Activated naive CD4-positive, alpha-beta T cell treated with anti-CD3 and anti-CD28 coated beads, Interleukin-2, amount 50 U/mL, for 72 hours (primary cell): ENCODE data around the gene STXBP5L. TPM values are rescaled to one million over a fixed set of nuclear protein-coding genes. Genes with fewer than 3 reads are reported as not detected.
"Not testable (repeated sequence)": the region's sequence is repeated elsewhere in the genome, so short reads cannot be mapped to it uniquely, and the experiment has no call there.

Experiments
- ATAC-seq, 2 donors: fragments of 150-1000 bp; cut with Tn5 transposase; 2 replicates each; pipeline ENCODE4 v1.10.0; 2021; ENCODE audit warnings: mild to moderate bottlenecking in 2 of 2, moderate library complexity in 2 of 2
- DNase-seq, 2 donors: peaks; one replicate each; pipeline ENCODE4 v3.0.0; 2021 to 2022; ENCODE audit warnings: low spot score in 2 of 2
- H3K27ac Mint-ChIP-seq, 2 donors: one replicate each; pipeline ENCODE4 v1.8.0; 2022; ENCODE audit warnings: mild to moderate bottlenecking in 2 of 2, mixed read lengths in 2 of 2
- H3K36me3 Mint-ChIP-seq, 2 donors: one replicate each; pipeline ENCODE4 v1.8.0; 2022; ENCODE audit warnings: mixed read lengths in 2 of 2
- H3K9me3 Mint-ChIP-seq, 2 donors: one replicate each; pipeline ENCODE4 v1.8.0; 2022; ENCODE audit warnings: mixed read lengths in 2 of 2
- total RNA-seq, 2 donors: library from RNA; stranded (reverse); gene quantifications; one replicate each; pipeline ENCODE4 v1.2.3, GENCODE V29; 2022

STXBP5L gene
- total RNA-seq, 2 donors from 2014 or later = not detected

DNA sequence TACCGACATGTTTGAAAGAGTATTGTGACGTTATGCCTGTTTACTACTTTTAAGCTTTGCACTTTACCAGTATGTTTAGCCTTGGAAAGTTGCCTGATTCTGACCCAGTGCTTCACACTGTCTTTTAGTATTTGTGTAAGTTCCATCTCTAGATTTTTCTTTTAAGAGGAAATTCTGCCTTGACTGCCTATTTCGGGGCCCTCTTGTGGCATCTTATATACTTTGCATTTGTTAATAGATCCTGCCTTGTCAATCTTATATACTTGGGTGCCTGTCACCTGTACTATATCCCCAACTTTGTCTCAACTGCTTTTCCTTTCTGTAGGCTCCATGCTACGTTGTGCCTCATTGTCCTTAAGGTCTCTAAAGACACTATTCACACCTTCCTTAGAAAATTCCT, 244.6 kb downstream of the STXBP5L start:
- Mint-ChIP-seq H3K27ac (no peak overlapping the region), H3K36me3 (no peaks in the 10 kb centered on the region), H3K9me3 (peaks cover 0 to 8% of the 10 kb centered on the region in 2 donors)
- no peak for ATAC-seq
- no peak for DNase-seq

GRCh38 chr3:121153851-121154250, 245.8 kb downstream of the STXBP5L start:
- no peak for DNase-seq
- no peak for ATAC-seq
- Mint-ChIP-seq H3K36me3 (no peaks in the 10 kb centered on the region), H3K9me3 (no peaks in the 10 kb centered on the region), H3K27ac (no peak overlapping the region)

DNA sequence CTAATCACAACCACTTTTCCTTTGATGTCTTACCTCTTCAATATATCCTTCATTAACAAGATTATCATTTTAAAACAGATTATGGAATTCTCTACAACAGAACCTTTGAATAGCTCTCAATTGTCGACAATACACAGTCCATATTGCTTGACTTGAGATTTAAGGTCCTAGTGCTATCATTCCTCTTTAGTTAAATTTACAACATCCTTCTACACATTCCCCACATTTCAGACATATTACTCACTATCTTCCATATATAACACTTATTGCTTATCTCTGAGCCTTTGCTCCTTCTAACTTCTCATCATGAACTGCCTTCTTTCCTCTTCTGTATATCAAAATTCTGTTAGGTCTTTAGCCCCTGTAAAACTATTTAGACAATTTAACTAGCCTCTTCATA, 247.0 kb downstream of the STXBP5L start:
- DNase-seq = no peak
- Mint-ChIP-seq H3K36me3 (no peaks in the 10 kb centered on the region), H3K9me3 (no peaks in the 10 kb centered on the region), H3K27ac (no peak overlapping the region)
- ATAC-seq = no peak

DNA sequence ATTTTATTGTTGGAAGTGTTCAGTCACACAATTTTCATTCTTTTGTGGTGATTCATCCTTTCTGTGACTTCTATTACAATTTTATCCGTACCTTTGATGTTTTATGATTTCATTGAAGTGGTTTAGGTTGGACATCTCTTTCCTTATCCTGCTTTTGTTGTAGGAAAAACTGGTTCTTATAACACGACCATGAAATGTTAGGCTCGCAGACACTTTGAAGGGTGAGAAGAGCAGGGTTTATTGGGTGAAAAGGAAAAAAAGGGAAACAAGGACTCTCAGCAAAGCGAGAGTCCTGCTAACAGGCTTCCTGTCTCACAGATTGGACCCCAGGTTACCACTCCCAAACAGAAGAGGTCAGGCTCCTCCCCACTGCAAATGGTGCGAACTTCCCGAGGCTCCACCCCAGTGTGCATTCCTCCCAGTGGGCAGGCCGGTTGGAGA, 257.4 kb downstream of the STXBP5L start:
- Mint-ChIP-seq H3K27ac (no peak overlapping the region), H3K36me3 (no peaks in the 10 kb centered on the region), H3K9me3 (peaks cover 14% of the 10 kb centered on the region in 2 donors)
- DNase-seq (no peak), ATAC-seq (no peak)

- no peak for ATAC-seq
- no peaks in the 10 kb centered on the region for H3K36me3 Mint-ChIP-seq
- DNase-seq = no peak
- H3K9me3 Mint-ChIP-seq = peaks cover 22% of the 10 kb centered on the region in 2 donors
- H3K27ac Mint-ChIP-seq = no peak overlapping the region
Observed at GRCh38 chr3:121167374-121168139, 259.6 kb downstream of the STXBP5L start.

- peaks cover 20 to 36% of the 10 kb centered on the region in 2 donors for H3K9me3 Mint-ChIP-seq
- ATAC-seq (no peak), DNase-seq (no peak)
- no peak overlapping the region for H3K27ac Mint-ChIP-seq
- peaks cover 0 to 4% of the 10 kb centered on the region in 2 donors for H3K36me3 Mint-ChIP-seq
Observed at GRCh38 chr3:121175083-121175482, 267.1 kb downstream of the STXBP5L start.

DNA sequence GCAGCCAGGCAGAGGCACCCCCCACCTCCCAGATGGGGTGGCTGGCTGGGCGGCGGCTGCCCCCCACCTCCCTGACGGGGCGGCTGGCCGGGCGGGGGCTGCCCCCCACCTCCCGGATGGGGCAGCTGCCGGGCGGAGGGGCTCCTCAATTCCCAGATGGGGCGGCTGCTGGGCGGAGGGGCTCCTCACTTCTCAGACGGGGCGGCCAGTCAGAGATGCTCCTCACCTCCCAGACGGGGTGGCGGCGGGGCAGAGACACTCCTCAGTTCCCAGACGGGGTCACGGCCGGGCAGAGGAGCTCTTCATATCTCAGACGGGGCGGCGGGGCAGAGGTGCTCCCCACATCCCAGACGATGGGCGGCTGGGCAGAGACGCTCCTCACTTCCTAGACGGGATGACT, 282.6 kb downstream of the STXBP5L start:
- Mint-ChIP-seq H3K9me3 (peaks cover 12 to 14% of the 10 kb centered on the region in 2 donors), H3K36me3 (peaks cover 8 to 14% of the 10 kb centered on the region in 2 donors)
- not testable (repeated sequence) for ATAC-seq, DNase-seq, H3K27ac Mint-ChIP-seq

DNA sequence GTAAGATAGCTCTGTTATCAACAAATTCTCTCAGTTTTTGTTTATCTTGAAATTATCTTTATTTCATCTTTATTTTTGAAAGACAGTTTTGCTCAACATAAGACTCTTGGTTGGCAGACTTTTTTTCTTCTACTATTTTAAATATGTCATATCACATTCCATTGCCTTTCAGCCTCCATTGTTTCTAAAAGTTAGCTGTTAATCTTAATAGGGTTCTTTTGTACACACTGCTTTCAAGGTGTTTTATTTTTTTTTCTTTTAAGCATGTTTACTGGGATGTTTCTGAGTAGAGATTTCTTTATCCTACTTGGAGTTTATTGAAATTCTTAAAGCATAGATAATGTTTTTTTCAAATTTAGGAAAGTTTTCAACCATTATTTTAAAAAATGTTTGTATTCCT, 294.6 kb downstream of the STXBP5L start:
- no peak for ATAC-seq
- H3K27ac Mint-ChIP-seq = no peak overlapping the region
- H3K36me3 Mint-ChIP-seq = no peaks in the 10 kb centered on the region
- no peak for DNase-seq
- peaks cover 8 to 13% of the 10 kb centered on the region in 2 donors for H3K9me3 Mint-ChIP-seq

GRCh38 chr3:121223116-121223515, 315.1 kb downstream of the STXBP5L start:
- no peak for DNase-seq
- ATAC-seq = no peak
- Mint-ChIP-seq H3K9me3 (no peaks in the 10 kb centered on the region), H3K27ac (no peak overlapping the region), H3K36me3 (no peaks in the 10 kb centered on the region)

DNA sequence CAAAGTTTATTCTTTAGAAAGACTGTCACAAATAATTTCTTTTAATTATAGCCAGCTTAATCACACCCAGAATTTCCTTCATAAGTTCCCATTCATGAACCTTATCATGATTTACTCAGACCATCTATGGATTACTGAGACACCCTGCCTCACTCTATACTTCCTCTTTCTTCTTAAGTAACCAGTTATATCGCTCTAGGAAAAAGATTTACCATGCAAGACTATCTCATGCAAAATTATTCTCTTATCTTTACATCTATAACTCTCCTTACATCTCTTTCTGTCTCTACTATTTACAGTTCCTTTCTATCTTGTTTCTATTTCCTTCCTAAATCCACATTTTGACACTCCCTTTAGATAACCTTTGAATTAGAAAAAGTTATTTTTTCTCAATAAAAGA, 321.0 kb downstream of the STXBP5L start:
- no peak overlapping the region for H3K27ac Mint-ChIP-seq
- no peak for ATAC-seq
- no peaks in the 10 kb centered on the region for H3K9me3 Mint-ChIP-seq

GRCh38 chr3:121230194-121230593, 322.2 kb downstream of the STXBP5L start:
- H3K9me3 Mint-ChIP-seq, ATAC-seq, H3K36me3 Mint-ChIP-seq, DNase-seq, H3K27ac Mint-ChIP-seq: not testable (repeated sequence)

More for the DNA sequence above, 321.0 kb downstream of the STXBP5L start:
- H3K36me3 Mint-ChIP-seq = no peaks in the 10 kb centered on the region
- no peak for DNase-seq

DNA sequence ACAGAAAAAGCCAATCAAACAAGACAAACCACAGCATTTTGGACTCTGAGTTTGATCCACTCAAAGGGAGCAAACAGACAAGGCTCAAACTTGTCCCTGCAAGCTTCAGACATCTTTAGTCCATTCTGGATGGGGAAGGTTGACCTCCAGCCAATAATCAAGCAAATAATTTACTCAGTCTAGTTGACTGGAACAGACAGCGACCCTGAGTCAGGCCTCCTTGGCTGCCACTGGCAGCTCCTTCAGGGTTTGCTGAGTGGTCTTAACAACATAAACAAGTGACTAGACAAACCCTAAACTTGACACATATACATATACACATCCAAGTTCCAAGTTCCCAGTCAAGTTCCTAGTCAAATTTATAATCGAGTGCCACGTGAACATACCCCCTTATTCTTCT, 323.9 kb downstream of the STXBP5L start:
- H3K27ac Mint-ChIP-seq = no peak overlapping the region
- no peaks in the 10 kb centered on the region for H3K36me3 Mint-ChIP-seq
- ATAC-seq (no peak), DNase-seq (no peak)
- no peaks in the 10 kb centered on the region for H3K9me3 Mint-ChIP-seq

GRCh38 chr3:121232309-121233225, 324.6 kb downstream of the STXBP5L start:
- H3K36me3 Mint-ChIP-seq = no peaks in the 10 kb centered on the region
- H3K27ac Mint-ChIP-seq = no peak overlapping the region
- ATAC-seq (no peak), DNase-seq (no peak)
- no peaks in the 10 kb centered on the region for H3K9me3 Mint-ChIP-seq

DNA sequence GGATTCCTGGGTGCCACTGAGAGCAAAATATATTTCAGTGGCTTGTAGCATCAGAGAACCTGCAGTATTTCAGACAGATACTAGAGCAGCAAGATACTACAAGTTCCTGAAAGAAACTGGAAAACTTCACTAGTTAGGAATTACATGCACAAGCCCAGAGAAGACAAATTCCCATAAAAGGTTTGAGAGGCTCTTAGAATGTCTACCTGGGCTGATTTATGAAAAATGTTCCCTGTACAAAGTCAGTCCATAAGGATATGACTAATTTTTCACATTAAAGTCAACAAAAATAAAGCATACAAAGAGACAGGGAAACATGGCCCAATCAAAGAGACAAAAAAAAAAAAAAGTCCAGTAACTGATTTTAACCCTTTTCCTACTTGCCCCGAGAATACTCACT, 335.2 kb downstream of the STXBP5L start:
- H3K36me3 Mint-ChIP-seq = no peaks in the 10 kb centered on the region
- no peak for DNase-seq
- no peak for ATAC-seq
- H3K27ac Mint-ChIP-seq = no peak overlapping the region
- H3K9me3 Mint-ChIP-seq = peaks cover 0 to 3% of the 10 kb centered on the region in 2 donors

GRCh38 chr3:121252676-121253075, 344.7 kb downstream of the STXBP5L start:
- Mint-ChIP-seq H3K27ac (no peak overlapping the region), H3K9me3 (peaks cover 4 to 13% of the 10 kb centered on the region in 2 donors), H3K36me3 (no peaks in the 10 kb centered on the region)
- no peak for DNase-seq
- no peak for ATAC-seq

DNA sequence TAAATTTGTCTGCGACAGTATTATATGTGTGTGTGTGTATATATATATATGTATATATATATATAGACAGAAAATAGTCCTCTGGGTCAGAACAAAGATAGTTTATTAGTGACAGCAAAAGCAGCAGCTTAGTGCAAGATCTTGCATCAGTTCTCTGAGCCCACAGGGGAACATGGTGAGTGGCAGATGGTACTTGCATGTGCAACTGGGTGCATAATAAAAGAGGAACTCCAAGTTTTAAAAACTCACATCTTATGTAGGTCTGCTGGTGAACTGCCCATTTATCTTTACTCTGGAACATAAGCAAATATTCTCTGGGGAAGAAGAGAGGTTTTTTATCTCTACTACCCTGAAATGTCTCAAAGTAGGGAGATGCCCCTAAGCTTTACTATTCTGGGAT, 361.4 kb downstream of the STXBP5L start:
- DNase-seq (no peak), ATAC-seq (no peak)
- peaks cover 14 to 22% of the 10 kb centered on the region in 2 donors for H3K9me3 Mint-ChIP-seq
- H3K36me3 Mint-ChIP-seq = no peaks in the 10 kb centered on the region
- H3K27ac Mint-ChIP-seq = no peak overlapping the region

GRCh38 chr3:121274411-121274810, 366.4 kb downstream of the STXBP5L start:
- H3K36me3 Mint-ChIP-seq = no peaks in the 10 kb centered on the region
- H3K27ac Mint-ChIP-seq = no peak overlapping the region
- H3K9me3 Mint-ChIP-seq = peaks cover 24 to 34% of the 10 kb centered on the region in 2 donors
- DNase-seq = no peak
- ATAC-seq = no peak
